Measurements from ENCODE around the gene PSG4.
"Not testable (repeated sequence)": the region's sequence is repeated elsewhere in the genome, so short reads cannot be mapped to it uniquely, and the experiment has no call there.

PSG4 gene

GRCh38 chr19:43197666-43198397 lies 7.6 kb downstream of the PSG4 start:
- not testable (repeated sequence) for DNase-seq

GRCh38 chr19:43194397-43194796 lies 11.0 kb downstream of the PSG4 start:
- not testable (repeated sequence) for DNase-seq

DNA sequence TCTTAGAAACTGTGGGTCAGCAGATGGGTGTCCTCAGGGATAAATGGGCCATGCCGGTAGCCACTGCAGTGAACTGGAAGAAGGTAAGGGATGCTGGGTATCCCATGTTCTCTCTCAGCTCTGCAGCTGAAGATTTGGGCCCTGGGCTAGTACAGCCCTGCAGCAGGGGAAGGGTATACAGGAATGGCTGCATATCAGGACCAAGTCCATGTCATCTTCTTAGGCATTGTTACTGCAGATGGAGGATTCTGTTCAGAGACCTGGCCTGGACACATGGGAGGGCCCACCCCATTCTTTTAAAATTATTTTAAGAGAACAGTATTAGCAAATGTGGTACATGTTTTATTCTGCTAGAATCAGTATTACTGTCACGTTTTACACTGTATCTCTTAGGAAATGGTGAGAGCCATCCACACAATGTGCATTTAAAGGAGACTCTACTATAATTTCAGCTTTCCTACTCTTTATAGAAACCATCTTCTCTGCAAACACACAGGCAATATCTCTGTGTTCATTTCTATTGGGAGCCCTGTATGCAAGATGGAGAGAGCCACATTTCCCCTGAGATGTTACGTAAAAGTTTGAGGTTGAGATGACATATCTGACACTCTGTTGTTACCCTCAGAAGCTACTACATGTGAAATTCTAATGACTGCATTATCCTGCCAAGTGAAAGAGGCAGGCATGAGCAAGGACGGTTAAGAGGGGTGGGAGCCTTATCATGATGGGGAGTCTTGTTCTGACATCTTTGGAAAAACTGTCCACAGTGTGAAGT lies 12.9 kb downstream of the PSG4 start:
- not testable (repeated sequence) for DNase-seq

- DNase-seq: not testable (repeated sequence)
These were observed 17.3 kb downstream of the PSG4 start for GRCh38 chr19:43188092-43188491.

GRCh38 chr19:43186311-43186935 lies 19.0 kb downstream of the PSG4 start, which contains the start of gene PSG5:
Gene PSG5 (minus strand): TSS chr19:43186536. CDS start chr19:43186405, 131 bp downstream.
- DNase-seq: not testable (repeated sequence)

- DNase-seq: not testable (repeated sequence)
These were observed 23.3 kb downstream of the PSG4 start for GRCh38 chr19:43181869-43182771.

GRCh38 chr19:43179569-43180147 lies 25.8 kb downstream of the PSG4 start:
- DNase-seq: not testable (repeated sequence)

GRCh38 chr19:43178577-43178976 lies 26.9 kb downstream of the PSG4 start:
- not testable (repeated sequence) for DNase-seq

GRCh38 chr19:43165906-43166305 lies 39.5 kb downstream of the PSG4 start:
- not testable (repeated sequence) for DNase-seq

- not testable (repeated sequence) for DNase-seq
These were observed 42.3 kb downstream of the PSG4 start for GRCh38 chr19:43163135-43163534.

- DNase-seq: not testable (repeated sequence)
These were observed 43.2 kb downstream of the PSG4 start for GRCh38 chr19:43162261-43162660.

DNA sequence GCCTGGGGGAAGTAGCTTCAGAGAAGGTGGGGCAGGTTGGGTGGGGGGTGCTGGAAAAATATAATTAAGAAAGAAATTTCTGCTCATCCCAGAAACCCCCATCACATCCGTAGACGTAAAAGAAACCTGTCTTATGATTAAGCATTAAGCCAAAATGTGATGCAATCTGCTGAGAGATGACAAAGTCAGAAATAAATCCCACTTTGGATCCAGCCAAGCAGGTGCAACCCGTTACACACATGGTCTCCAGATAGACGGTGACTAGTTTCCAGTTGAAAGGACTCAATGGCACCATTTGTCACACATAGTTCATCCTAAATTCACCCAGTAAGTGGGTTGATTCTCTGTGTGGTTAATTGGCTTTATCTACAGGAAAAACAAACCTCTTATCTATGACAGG lies 53.2 kb downstream of the PSG4 start:
- no peak for DNase-seq

DNA sequence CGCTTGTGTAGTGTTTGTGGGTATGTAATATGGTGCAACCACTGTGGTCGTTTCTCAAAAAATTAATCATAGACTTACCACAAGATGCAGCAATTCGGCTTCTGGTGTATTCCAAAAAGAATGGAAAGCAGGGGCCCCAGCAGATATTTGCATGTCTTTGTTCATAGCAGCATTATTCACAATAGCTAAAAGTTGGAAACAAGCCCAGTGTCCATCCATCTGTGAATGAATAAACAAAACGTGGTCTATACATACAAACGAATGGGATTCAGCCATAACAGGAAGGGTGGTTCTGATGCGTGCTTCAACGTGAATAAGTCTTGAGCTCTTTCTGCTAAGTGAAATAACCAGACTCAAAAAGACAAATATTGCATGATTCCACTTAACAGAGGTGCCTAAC lies 55.6 kb downstream of the PSG4 start:
- DNase-seq: not testable (repeated sequence)

GRCh38 chr19:43148233-43148632 lies 57.2 kb downstream of the PSG4 start:
- no peak for DNase-seq

Data from cerebellar nuclear complex (tissue), 1 donor.